IPS-11a (cell line): ENCODE measurements around the gene STIM2.
"Not testable (repeated sequence)": the region's sequence is repeated elsewhere in the genome, so short reads cannot be mapped to it uniquely, and the experiment has no call there.

Source experiments
- H3K4me3 ChIP-seq: one replicate; pipeline ENCODE4 v1.5.1; 2013; ENCODE audit warnings: low read depth, low read length, control low read depth

STIM2 gene

DNA sequence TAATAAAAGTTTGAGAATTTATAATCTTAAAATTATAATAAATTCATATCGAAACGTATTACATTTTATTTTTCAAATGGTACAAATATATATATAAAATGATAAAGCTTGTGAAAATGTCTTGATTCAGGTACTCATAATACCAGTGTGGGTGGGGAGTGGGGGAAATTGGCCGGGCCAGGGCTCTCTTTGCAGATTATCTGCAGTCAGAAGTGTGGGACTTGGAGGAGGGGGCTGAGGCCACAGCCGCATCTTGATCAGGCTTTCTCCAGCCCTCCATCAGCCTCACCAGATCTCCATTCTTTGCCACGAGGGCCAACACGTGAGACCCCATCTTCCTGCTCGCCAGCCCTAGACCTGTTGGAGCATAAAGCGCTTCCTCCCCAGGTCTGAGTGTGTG, 86.7 kb downstream of the STIM2 start:
- H3K4me3 ChIP-seq = no peak overlapping the region

DNA sequence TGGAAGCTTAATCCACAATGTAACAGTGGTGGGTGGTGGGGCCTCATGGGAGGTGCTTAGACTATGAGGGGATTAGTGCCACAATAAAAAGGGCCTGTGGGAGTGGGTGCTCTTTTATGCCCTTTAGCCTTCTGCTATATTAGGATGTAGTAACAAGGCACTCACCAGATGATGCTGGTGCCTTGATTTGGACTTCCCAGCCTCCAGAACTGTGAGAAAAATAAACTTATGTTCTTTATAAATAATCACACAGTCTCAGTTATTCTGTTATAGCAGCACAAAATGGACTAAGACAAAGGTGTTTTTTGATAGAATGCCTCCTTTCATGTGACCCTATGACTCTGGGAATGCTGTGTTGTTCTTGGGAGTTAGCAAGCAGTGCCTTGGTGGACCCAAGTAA, 89.8 kb downstream of the STIM2 start:
- H3K4me3 ChIP-seq = no peak overlapping the region

- H3K4me3 ChIP-seq = no peak overlapping the region
Measured at GRCh38 chr4:26952891-26953290, 92.2 kb downstream of the STIM2 start.

GRCh38 chr4:26953366-26953765, 92.7 kb downstream of the STIM2 start:
- no peak overlapping the region for H3K4me3 ChIP-seq

DNA sequence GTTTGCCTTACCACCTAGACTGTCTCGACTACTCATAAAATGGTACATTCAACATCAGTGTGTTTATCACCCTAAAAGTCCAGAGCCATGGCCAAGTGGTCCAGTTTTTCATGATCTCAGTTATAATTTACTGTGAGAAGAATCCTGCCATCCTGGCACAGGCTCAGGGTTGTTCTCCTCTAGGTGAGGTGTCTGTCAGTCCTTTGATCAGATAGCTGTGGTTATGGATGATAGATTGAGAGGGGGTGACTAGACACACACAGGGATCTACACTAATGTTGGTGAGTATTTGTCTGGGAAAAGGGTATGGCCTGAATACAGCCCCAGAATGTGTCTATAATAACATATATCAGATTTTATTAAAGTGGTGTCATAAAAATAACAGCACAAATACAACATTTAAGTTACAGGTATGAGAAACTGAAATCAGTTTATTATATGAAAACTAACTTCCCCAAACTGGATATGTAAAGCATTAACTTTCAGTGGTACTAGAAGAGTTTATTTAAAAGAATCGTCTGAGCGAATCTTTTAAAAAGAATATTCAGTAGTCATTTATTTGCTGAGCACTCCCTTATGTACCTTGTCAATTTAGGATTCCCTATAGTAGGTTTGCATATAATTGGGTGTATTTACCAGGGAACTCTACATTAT, 93.3 kb downstream of the STIM2 start:
- H3K4me3 ChIP-seq = no peak overlapping the region

DNA sequence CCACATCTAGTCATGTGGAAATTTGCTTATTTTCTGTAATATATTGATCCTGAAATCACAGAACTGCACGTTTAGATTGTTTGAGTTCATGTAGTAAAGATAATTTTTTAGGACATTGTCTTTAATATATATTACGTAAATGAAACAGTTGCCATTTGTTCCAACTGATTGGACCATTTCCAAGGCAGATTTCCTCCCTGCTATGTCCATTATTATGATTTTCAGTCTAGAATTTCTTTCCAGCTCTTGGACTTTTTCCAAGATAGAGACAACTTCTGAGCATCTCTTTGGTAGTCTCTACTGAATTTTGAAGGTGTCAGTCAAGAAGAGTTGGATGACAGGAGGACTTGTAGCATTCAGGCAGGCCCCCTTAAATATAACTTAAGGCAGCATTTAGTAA, 94.6 kb downstream of the STIM2 start:
- H3K4me3 ChIP-seq = no peak overlapping the region

DNA sequence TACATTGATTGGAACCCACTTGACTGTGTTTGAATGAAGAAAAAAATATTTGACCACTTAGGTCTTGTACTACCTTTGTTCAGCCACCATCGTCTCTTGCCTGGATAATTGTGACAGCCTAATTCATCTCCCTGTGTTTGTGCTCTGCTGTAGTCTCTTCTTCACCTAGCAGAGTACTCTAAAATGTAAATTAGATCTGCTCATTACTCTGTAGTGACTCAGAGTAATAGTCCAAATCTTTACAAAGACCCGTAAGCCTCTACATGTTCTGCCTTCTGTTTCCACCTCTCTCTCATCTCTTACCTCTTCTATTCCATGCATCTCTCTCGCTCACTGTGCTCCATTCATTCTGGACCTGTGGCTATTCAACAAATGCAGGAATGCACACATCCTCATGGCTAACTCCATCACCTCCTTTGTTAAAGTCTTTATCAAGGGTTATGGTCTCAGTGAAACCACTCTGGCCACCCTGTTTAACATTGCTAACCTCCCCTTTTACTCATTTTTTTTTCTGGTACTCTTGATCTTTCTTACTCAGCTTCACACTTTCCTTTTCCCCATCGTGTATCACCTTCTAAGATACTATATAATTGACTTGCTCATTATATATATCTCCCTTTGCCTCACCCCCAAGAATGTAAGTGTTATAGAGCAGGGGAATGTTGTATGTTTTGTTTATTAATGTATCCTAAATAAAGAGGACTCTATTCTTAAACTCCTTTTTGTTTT, 98.4 kb downstream of the STIM2 start:
- H3K4me3 ChIP-seq = no peak overlapping the region

DNA sequence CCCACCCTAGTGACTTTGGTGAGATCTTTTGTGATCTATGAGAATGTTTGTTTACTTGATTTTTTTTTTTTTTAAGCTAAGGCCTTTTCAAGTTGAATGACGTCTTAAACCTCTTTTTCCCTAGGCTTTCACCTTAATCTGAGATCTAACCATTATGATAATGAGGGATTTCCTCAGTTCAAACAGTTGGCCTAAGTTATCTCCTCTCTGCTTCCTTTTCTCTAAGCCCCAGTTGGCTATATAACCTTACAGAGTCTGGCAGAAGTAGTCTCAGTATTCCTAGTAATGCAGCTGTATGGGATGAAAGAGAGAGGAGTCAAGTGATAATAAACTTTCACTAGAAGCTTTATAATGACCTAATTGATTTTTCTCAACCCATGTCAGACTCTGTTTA, 99.0 kb downstream of the STIM2 start:
- H3K4me3 ChIP-seq = no peak overlapping the region

DNA sequence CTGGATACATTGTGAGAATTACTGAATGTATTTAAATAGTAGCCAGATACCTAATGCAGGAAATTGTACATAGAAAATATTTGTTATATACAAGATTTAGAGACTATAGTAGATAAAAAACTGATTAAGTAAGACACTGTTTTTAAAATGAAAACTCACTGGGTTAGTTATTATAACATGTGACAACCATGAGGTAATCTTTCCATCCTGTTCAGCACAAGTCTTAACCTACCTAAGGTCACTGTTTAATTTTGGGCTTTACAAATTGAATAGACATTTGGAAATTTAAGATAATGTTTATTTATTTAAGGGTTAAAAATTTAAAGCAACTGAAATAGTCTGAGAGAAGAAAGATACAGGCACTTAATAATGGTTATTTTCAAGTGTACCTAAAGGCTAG, 102.1 kb downstream of the STIM2 start:
- H3K4me3 ChIP-seq = no peak overlapping the region

DNA sequence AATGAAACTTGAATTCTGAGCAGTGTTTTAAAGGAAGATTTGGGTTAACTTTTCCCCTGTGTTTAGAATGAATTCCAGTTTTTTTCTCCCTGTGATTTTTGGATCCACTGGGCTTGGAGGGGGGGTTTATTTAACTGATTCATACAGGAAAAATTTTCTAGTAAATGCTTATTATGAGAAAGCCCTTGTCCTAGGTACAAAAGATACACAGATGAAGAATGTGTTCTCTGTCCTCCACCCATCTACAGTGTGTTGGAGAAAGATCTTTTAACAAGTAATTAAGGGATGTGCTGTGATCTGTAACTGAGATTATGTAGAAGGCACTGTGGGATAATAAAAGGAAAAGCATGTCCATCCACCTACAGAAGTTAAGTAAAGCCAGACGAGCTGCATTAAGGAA, 103.9 kb downstream of the STIM2 start:
- no peak overlapping the region for H3K4me3 ChIP-seq

GRCh38 chr4:26964994-26965393, 104.4 kb downstream of the STIM2 start:
- no peak overlapping the region for H3K4me3 ChIP-seq

DNA sequence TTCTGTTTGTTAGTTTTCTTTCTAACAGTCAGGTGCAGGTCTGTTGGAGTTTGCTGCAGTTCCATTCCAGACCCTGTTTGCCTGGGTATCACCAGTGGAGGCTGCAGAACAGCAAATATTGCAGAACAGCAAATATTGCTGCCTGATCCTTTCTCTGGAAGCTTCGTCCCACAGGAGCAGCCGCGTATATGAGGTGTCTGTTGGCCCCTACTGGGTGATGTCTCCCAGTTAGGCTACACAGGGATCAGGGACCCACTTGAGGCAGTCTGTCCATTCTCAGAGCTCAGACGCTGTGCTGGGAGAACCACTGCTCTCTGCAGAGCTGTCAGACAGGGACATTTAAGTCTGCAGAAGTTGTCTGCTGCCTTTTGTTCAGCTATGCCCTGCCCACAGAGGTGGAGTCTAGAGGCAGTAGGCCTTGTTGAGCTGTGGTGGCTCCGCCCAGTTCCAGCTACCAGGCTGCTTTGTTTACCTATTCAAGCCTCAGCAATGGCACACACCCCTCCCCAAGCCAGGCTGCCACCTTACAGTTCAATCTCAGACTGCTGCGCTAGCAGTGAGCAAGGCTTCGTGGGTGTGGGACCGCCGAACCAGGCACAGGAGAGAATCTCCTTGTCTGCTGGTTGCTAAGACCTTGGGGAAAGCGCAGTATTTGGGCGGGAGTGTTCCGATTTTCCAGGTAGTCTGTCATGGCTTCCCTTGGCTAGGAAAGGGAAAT, 115.0 kb downstream of the STIM2 start:
- H3K4me3 ChIP-seq = not testable (repeated sequence)

DNA sequence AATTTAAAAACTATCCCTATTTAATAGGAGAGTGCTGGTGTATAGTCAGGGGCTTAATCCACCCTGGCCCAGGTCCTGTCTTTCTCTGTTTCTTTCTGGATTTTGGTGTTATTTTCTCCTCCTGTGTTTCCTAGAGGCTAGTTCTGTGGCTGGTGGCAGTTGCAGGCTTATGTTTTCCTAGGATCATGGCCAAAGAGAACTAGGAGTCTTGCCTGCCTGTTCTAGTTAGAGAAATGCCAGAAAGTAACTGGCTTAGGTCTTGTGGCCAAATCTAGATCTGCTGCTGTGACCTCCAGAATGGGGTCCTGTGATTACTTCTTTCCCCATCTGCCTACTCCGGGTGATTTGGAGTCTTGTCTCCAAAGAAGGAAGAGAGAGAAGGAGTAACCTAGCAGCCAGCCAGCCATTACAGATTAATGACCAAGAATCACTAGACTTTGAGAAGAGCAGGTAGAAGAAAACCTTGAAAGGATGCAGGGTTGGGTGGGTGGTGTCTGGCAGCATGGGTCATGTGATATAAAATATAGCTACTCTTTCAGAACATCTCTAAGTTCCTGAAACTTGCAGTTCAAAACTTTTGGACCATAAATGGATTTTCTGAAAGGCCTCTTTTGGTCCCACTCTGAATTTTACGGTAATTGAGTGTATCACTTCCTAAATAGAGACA, 117.9 kb downstream of the STIM2 start:
- no peak overlapping the region for H3K4me3 ChIP-seq

- no peak overlapping the region for H3K4me3 ChIP-seq
Measured at GRCh38 chr4:26984896-26985295, 124.3 kb downstream of the STIM2 start.

- no peak overlapping the region for H3K4me3 ChIP-seq
Measured at GRCh38 chr4:26985873-26986272, 125.2 kb downstream of the STIM2 start.

DNA sequence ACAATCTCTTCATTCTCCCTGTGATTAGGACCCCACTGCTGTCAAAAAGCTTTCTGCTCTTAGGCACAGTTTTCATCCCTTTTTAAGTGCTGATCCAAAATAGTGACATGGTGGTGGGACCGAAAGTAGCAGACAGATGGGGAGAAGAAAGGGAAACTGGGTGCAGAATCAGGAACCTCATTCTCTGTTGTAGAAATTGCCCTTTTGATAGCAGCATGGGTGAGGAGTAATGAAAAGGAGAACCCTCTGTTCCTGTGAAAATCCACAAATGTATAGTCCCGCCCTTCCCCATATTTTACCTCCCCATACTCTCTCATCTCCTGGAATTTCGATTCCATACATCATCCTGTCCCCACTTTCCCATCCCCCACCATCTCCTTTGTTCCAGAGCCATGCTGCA, 126.5 kb downstream of the STIM2 start:
- no peak overlapping the region for H3K4me3 ChIP-seq

- no peak overlapping the region for H3K4me3 ChIP-seq
Measured at GRCh38 chr4:26991057-26991456, 130.4 kb downstream of the STIM2 start.

GRCh38 chr4:26992657-26993361, 132.2 kb downstream of the STIM2 start:
- H3K4me3 ChIP-seq = no peak overlapping the region

GRCh38 chr4:26993539-26993938, 132.9 kb downstream of the STIM2 start:
- no peak overlapping the region for H3K4me3 ChIP-seq

DNA sequence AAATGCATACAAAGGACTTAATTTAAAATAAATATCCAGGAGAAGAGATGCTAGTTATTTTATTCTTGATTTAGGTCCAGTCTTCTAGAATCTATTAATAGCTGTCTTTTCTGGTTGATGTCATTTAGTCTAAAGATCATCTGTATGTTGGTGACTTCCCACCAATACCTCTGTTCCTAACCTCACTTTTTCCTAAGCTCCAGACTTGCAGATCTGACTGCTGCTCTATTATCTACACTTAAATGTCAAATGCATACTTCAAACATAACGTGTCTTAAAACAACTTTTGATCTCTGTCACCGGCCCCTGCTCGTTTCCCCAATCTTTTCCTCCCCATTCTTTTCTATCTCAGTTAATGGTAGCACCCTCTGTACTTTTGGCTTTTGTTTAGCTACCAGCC, 133.3 kb downstream of the STIM2 start:
- no peak overlapping the region for H3K4me3 ChIP-seq

DNA sequence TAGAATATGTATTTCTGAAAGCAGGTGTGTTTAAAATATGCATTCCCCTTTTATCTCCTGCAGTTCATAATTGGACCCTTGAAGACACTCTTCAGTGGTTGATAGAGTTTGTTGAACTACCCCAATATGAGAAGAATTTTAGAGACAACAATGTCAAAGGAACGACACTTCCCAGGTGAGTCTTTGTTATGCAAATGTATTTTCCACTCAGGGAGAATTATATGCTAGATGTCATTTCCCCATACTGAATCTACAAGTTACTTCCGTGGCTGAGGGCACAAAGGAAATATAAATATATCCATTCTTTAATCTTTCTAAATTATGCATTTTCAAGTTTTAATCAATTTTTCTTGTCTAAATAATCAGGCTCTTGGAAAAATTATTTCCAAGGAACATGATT, 134.7 kb downstream of the STIM2 start:
- H3K4me3 ChIP-seq = no peak overlapping the region
